Sciatic nerve (tissue), 2 donors: ENCODE results near the gene CARD14. TPM values are rescaled to one million over a fixed set of nuclear protein-coding genes. Genes with fewer than 3 reads are reported as not detected.
A peak's percentile ranks its signal among the peaks of the same experiment; 100 is the strongest.
"Not testable (repeated sequence)": the region's sequence is repeated elsewhere in the genome, so short reads cannot be mapped to it uniquely, and the experiment has no call there.

Experiments used
- ATAC-seq: fragments of 200-7000 bp; cut with Tn5 transposase; one replicate; pipeline ENCODE4 v1.9.1; 2020; ENCODE audit warnings: mild to moderate bottlenecking, moderate library complexity
- DNase-seq: peaks from one replicate; pipeline ENCODE4 v3.0.0-alpha.2; 2020; ENCODE audit warnings: low spot score
- intact Hi-C: fragments of 100-400 bp; cut with DNase I; formaldehyde crosslinking; loops from one replicate; pipeline ENCODE4 v1.14.2; 2022
- total RNA-seq: library from RNA; stranded (reverse); fragmentation: NEBNext Ultra II Directional; extraction: Animal tissue kit (Norgen Biotek cat#: 25700); gene quantifications from one replicate; pipeline ENCODE4 v1.2.1, GENCODE V29; 2021
- donor health status: DM: no; HTN: no; CAD: no.
- donor health status: DM: no; HTN: no; CAD: no.

Gene CARD14
- total RNA-seq, 1 donor from 2014 or later, result 0.49 TPM

DNA sequence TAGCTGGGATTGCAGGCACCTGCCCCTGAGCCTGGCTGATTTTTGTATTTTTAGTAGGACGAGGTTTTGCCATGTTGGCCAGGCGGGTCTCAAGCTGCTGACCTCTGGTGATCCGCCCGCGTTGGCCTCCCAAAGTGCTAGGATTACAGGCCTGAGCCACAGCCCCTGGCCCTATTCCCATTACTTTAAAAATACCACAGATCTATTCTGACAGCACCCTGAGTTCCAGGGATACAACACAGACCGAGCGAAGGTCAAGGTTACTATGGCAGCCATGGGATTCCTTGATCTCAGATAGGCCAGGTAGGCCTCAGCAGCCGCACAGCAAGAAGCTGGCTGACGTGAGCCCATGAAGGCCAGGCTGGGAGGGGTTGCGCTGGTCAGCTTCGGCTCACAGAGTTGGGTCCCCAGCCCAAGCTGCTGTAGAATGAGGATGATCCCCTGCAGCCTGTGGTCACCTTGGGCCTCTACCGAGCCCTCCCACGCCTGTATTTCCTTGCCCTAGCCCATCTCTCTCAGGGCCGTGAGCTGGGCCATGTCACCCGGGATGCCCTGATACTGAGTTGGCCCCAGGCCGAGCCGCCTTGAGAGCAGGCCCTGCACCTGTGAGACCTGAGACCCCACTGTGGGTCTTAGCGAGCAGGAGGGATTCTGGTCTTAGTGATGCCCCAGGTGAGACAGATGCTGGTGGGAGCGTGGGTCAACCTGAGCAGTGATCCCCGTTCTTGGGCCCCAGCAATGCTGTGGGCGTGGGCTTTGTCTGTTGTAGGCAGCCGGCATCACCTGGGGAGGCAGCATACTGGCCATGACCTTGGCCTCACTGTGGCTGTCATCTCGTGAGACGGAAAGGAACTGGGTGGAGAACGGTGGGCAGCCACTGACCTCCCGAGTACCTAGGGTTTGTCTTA, 74.0 kb downstream of the CARD14 start:
- DNase-seq, result no peak
- intact Hi-C loops, result no loop called here
- ATAC-seq, result no peak

DNA sequence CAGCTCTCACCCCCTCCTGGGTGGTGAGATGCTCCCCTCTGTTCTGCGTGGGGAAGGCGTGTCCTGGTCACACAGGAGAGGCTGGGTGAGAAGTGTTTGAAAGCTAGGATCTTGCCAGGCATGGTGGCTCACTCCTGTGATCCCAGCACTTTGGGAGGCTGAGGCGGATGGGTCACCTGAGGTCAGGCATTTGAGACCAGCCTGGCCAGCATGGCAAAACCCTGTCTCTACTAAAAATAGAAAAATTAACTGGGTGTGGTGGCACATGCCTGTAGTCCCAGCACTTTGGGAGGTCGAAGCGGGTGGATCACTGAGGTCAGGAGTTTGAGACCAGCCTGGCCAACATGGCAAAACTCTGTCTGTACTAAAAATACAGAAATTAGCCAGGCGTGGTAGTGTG, 74.6 kb downstream of the CARD14 start:
- ATAC-seq, intact Hi-C loops, DNase-seq: not testable (repeated sequence)

DNA sequence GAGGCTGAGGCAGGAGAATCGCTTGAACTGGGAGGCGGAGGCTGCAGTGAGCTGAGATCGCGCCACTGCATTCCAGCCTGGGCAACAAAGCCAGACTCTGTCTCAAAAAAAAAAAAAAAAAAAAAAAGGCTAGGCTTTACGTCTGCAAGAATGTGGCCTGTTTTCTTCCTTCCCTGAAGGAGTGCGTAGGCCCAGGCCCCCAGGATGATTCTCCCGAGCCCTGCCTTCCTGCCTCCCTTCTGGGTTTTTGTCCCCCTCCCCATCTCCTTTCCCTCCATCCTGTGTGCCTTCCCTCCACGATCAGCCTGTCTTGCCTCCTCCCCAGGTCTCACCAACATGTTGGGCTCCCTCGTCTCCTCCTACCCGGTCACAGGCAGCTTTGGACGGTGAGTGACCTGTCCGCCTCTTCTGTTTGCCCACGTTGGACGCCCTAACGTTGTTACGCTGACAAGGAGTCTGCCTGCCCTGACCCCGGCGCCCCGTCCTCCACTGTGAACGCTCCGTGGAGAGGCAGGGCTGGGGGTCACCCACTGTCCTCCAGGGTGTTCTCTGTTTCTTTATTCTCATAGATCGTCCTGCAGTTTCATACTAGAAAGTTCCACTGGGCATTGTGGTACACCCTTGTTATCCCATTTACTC, 75.2 kb downstream of the CARD14 start:
- DNase-seq (no peak), ATAC-seq (no peak)
- intact Hi-C loops, result no loop called here

DNA sequence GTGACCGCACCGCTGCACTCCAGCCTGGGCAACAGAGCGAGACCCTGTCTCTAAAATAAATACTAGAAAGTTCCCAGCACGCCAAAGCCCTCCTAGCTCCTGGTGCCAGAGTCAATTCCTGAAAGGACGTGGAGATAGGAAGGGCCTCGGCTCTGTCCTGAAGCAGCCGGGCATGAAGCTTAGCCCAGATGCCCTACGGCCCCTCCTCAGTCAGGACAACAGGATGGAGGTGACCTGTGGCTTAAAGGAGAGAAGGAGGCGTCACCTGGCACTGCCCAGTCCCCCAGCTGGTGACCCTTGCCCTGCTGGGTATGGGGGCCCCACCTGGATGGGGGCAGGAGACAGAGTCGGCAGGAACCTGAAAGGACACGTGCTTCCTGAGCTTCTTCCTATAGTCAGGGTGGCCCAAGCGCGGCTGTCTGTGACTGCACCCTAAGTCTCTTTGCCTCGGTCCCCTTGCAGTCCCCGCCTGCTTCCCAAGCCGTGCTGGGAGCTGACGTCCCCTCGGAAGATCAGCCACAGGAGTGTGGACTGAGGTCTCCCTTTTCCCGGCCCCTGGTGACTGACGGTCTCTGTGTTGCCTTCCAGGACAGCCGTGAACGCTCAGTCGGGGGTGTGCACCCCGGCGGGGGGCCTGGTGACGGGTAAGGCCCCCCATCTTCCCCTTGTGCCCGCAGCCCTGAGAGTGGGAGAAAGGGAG, 75.9 kb downstream of the CARD14 start:
- no peak for DNase-seq
- intact Hi-C loops, result no loop called here
- ATAC-seq, result no peak

DNA sequence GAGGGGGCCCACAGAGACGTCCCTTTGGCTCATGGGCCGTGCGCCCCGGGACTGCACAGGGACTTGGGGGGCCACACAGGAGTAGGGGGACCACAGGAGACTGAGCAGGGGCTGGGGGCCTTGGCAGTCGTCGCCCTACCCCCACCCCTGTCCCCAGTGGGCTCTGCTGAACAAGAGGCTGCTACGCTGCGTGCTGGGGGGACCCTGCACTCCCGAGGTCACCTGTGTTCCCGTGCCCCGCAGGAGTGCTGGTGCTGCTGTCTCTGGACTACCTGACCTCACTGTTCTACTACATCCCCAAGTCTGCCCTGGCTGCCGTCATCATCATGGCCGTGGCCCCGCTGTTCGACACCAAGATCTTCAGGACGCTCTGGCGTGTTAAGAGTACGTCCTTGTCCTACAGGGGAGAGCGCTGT, 76.4 kb downstream of the CARD14 start:
- peak; percentile 7 for ATAC-seq
- DNase-seq, result no peak
- intact Hi-C loops, result no loop called here

DNA sequence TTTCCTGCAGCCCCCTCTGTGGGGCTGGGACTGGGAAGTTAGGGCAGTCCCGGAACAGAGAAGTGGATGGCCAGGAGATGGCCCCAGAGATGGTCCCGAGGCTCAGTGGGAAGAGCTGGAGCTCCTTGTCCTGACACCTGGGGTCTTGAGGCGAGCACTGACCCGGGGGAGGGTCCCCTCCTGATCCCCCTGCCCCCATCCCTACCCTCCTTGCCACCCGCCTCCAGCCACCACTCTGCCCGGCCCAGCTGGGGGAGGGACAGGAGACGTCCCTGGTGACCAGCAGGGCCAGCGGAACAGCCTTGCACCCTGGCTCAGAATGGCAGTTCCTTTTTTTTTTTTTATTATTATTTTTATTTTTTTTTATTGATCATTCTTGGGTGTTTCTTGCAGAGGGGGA, 76.9 kb downstream of the CARD14 start:
- ATAC-seq (no peak), DNase-seq (no peak)
- intact Hi-C loops, result no loop called here

DNA sequence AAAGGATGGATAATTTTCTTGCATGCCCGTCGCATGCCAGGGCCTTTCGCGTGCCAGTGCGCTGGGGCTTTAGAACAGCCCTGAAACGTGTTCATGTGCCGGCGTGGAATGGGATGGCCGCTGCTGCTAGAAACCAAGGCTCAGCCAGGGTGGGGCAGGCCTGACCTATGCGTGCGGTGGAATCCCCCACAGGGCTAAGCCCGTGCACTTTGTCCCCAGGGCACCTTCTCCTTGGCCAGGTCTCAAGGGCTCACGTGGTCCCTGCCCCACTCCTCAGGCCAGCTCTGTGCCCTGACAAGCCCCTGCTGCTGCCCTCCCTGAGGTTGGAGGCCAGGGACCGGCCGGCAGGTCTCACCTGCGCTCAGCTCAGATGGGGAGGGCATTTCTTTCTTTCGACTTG, 77.7 kb downstream of the CARD14 start:
- intact Hi-C loops, result no loop called here
- ATAC-seq (no peak), DNase-seq (no peak)

DNA sequence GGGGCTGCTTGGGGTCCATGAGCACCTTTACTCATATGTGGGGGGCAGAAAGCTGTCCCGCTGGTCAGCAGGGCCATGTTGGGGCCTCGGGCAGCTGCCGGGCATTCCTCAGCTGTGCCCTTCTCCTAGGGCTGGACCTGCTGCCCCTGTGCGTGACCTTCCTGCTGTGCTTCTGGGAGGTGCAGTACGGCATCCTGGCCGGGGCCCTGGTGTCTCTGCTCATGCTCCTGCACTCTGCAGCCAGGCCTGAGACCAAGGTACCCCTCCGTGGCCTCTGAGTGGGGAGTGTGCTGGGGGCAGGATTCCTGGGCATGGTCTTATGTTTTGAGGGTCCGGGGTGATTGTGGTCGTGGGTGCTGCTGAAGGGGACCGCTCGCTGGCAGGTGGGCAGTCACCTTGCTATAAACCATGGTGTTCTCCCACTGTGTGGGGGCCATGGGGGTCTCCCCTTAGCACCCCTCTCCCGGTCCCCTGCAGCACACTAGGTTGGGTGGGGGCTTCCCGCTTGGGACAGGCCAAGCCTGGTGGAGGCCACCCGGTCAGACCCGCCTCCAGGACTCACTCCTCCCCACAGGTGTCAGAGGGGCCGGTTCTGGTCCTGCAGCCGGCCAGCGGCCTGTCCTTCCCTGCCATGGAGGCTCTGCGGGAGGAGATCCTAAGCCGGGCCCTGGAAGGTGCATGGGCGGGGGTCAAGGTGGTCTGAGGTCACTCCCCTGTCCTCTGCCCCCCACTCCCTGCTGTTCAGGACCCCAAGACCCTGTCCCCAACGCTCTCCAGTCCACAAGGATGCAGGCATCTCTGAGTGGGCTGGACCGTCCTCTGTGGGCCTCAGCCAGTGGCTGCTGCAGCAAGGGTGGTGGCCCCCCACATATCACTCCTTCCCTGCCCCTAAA, 78.4 kb downstream of the CARD14 start:
- intact Hi-C loops, result no loop called here
- no peak for ATAC-seq
- no peak for DNase-seq

DNA sequence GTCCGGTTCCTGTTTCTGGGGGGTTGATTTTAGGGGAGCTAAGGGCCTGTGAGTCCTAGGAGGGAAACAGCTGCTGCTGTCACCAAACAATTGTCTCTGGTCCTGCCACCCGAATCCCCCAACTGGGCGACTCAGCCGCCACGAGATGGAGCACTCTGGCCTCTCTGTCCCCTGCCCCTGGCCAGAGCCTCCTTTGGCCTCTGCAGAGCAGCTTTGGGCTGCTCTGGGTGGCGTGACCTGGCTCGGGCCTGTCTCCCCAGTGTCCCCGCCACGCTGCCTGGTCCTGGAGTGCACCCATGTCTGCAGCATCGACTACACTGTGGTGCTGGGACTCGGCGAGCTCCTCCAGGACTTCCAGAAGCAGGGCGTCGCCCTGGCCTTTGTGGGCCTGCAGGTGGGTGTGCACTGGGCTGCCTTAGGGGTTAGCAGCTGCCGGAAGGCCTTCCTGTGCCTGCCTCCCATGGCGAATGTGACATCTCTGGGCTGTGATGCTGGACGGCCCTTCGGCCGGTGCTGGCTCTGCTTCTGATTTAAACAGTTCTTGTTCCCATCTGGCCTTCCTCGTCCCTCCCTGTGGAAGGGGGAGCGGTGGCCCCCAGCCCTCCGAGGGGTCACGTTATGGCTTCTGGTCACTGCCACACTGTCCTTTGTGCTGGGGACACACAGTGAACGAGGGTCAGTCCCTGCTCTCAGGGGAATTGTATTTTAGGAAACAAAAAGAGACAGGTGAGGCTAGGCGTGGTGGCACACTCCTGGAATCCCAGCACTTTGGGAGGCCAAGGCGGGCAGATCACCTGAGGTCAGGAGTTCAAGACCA, 79.3 kb downstream of the CARD14 start:
- ATAC-seq, result no peak
- intact Hi-C loops, result no loop called here
- DNase-seq, result no peak

DNA sequence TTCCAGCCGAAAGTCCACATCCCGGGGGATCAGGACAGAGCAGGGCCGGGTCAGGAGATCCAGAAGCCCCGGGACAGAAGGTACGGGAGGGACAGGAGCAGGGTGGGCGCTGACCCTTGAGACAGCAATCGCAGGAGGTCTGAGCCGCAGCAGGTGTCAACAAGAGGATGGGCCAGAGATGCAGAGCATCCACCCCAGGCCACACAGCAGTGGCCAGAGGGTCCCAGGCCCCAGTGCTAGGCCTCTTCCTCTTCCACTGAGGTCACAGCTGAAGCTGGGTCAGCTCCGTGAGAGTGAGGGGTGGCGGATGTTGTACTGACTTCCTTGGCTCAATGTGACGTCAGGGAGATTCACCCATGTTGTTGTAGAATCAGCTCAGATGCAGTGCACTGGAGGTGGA, 82.1 kb downstream of the CARD14 start:
- intact Hi-C loops, result no loop called here
- no peak for ATAC-seq
- DNase-seq, result no peak

DNA sequence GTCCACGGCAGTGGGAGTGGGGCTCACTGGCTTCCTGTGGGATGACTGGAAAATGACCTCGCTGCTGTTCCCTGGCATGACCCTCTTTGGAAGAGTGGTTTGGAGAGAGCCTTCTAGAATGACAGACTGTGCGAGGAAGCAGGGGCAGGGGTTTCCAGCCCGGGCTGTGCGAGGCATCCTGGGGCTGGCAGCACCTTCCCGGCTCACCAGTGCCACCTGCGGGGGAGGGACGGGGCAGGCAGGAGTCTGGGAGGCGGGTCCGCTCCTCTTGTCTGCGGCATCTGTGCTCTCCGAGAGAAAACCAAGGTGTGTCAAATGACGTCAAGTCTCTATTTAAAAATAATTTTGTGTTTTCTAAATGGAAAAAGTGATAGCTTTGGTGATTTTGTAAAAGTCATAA, 83.0 kb downstream of the CARD14 start:
- ATAC-seq (no peak), DNase-seq (no peak)
- intact Hi-C loops, result no loop called here

DNA sequence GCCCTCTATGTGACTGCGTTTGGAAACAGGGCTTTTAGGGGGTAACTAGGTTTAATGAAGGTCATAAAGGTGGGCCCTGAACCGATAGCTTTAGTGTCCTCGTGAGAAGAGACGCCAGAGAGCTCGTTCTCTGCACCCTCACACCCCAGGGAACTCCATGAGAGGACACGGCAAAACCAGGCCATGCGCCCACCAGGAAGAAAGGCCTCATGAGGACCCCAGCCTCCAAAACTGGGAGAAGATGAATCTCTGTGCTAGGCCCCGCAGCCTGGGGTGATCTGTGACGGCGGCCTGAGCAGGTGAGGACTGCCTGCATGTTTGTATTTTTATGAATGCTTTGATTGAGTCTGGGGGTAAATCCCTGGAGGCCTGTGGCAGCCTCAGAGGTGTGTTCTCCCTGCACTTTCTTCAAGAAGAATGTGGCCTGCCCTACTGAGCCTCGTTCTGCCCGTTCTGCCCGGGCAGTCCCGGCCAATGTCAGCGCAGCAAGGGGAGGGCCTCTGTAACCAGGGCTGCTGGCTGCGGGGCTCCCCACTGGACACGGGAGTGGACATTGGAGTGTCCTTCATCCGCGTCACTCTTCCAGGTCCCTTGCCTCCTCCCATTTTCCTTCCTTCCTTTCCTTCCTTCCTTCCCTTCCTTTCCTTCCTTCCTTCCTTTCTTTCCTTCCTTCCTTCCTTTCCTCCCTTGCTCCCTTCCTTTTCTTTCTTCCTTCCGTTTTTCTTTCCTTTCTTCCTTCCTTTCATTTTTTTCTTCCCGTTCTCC, 84.0 kb downstream of the CARD14 start:
- ATAC-seq, result no peak
- intact Hi-C loops, result no loop called here
- DNase-seq, result no peak

DNA sequence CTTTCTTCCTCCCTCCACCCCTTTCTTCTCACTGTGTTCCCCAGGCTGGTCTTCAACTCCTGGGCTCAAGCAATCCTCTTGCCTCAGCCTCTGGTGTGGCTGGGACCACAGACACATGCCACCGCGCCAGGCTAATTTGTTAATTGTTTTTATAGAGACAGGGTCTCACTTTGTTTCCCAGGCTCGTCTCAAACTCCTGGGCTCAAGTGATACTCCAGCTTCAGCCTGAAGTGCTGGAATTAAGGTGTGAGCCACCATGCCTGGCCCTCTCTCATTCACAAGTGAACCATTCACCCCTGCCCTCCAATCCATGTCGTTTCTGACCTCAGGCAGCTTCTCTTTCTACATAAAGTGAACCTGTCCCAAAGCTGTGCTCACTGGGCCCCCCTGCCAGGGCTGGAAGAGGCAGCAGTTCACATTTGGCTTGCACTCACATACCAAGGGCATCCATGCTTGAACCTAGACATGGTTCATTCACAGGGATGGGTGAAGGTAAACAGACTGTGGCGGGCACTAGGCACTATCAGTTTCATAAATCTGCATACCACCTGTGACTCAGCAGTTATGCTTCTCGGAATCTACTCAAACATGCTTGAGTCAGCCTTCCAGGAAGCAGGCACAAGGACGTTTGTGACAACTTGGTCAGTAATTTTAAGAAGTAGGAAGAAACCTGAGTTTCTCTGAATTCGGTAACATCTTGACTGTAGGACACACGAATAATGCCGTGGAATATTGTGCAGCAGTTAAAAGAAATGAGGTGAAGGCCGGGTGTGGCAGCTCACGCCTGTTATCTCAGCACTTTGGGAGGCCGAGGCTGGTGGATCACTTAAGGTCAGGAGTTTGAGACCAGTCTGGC, 84.8 kb downstream of the CARD14 start:
- intact Hi-C loops, result no loop called here
- DNase-seq (no peak), ATAC-seq (no peak)

DNA sequence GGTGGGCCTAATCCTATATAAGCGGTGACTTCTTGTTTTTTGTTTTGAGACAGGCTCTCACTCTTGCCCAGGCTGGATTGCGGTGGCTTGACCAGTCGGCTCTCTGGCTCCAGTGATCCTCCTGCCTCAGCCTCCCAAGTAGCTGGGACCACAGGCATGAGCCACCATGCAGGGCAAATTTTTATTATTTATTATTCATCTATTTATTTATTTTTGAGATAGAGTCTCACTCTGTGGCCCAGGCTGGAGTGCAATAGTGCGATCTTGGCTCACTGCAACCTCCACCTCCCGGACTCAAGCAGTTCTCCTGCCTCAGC, 86.2 kb downstream of the CARD14 start:
- intact Hi-C loops, result no loop called here
- no peak for DNase-seq
- ATAC-seq, result no peak

DNA sequence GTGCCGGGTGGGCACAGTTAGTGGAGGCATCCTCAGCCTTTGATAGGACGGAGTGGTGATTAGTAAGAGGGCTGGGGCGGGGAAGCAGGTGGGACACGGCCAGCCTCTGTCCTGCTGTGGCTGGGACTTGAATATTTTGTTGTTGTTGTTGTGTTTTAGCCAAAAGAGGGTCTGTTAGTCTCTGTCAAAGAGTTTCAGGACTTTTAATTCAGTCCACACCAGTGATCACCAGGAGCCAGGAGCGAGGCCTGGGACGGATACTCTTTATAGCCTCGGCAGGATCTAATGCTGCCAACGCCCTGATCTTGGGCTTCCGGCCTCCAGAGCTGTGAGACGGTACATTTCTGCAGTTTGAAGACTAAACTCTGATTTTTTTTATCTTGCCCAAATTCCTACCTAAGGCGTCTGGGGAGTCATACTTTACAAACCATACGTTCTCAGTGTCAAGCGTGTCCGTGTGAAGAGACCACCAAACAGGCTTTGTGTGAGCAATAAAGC, 87.9 kb downstream of the CARD14 start:
- DNase-seq, result no peak
- intact Hi-C loops, result no loop called here
- ATAC-seq, result no peak

DNA sequence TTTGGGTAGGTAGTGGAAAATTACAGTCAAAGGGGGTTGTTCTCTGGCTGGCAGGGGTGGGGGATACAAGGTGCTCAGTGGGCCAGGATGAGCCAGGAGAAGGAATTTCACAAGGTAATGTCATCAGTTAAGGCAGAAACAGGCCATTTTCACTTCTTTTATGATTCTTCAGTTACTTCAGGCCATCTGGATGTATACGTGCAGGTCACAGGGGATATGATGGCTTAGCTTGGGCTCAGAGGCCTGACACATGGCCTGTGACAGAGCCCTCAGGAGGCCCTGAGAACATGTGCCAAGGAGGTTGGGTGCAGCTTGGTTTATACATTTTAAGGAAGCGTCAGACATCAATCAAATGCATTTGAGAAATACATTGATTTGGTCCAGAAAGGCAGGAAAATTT, 88.5 kb downstream of the CARD14 start:
- intact Hi-C loops, ATAC-seq, DNase-seq: not testable (repeated sequence)
